HEK293T (cell line): ENCODE results near the gene ANGPTL1.

Experiments
- ARNT ChIP-seq: fragments of 450-650 bp; IDR thresholded peaks from 2 replicates; pipeline ENCODE4 v1.6.1; 2017; ENCODE audit warnings: mild to moderate bottlenecking
- BHLHE40 ChIP-seq: fragments of 450-650 bp; IDR thresholded peaks from 2 replicates; pipeline ENCODE4 v1.6.1; 2016; ENCODE audit warnings: mild to moderate bottlenecking, moderate library complexity, borderline replicate concordance
- CTBP1 ChIP-seq: fragments of 450-650 bp; IDR thresholded peaks from 2 replicates; pipeline ENCODE4 v1.6.1; 2016; ENCODE audit warnings: borderline replicate concordance
- ELF4 ChIP-seq: fragments of 450-650 bp; IDR thresholded peaks from 2 replicates; pipeline ENCODE4 v1.6.1; 2017; ENCODE audit warnings: antibody characterized with exemption
- FOXA1 ChIP-seq: fragments of 450-650 bp; IDR thresholded peaks from 2 replicates; pipeline ENCODE4 v1.6.1; 2016; ENCODE audit warnings: mild to moderate bottlenecking
- FOXK2 ChIP-seq: fragments of 450-650 bp; IDR thresholded peaks from 2 replicates; pipeline ENCODE4 v1.6.1; 2016; ENCODE audit warnings: mild to moderate bottlenecking
- FOXM1 ChIP-seq: fragments of 450-650 bp; IDR thresholded peaks from 2 replicates; pipeline ENCODE4 v1.6.1; 2017; ENCODE audit warnings: mild to moderate bottlenecking, borderline replicate concordance
- HDGF ChIP-seq: fragments of 450-650 bp; IDR thresholded peaks from 2 replicates; pipeline ENCODE4 v1.6.1; 2017; ENCODE audit warnings: antibody characterized with exemption, borderline replicate concordance
- L3MBTL2 ChIP-seq: fragments of 450-650 bp; conservative IDR thresholded peaks from 2 replicates; pipeline ENCODE4 v1.6.1; 2016; ENCODE audit warnings: mild to moderate bottlenecking
- SP1 ChIP-seq: fragments of 450-650 bp; IDR thresholded peaks from 2 replicates; pipeline ENCODE4 v1.6.1; 2017
- SUZ12 ChIP-seq: fragments of 450-650 bp; IDR thresholded peaks from 2 replicates; pipeline ENCODE4 v1.6.1; 2016; ENCODE audit warnings: mild to moderate bottlenecking
- TARDBP ChIP-seq: fragments of 450-650 bp; IDR thresholded peaks from 2 replicates; pipeline ENCODE4 v1.6.1; 2016
- ZNF384 ChIP-seq: fragments of 450-650 bp; IDR thresholded peaks from 2 replicates; pipeline ENCODE4 v1.6.1; 2016

DNA sequence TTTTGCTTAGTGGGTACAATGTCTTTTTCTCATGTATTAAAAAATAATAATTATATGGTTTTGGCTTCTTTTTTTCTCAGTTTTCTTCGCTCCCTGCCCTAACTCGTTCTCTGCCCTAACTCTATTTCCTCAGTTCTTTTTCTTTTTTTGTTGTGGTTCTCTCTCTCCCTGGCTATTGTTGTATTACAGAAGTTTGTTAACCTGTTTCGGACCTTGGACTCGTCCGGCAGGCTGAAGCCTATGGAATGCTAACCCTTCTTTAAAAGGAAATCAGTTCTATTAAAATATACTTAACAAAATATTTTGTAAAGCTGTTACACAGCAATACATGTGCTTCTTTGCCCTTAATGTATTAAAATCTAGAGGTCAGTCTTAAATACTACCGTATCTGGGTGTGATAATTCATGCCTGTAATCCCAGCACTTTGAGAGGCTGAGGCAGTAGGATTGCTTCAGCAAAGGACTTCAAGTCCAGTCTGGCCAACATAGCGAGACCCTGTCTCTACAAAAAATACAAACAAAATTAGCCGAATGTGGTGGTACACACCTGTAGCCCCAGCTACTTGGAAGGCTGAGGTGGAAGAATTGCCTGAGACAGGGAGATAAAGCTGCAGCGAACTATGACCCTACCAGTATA is 64.1 kb downstream of the ANGPTL1 start:
- TF ChIP-seq ARNT (no peak), ZNF384 (no peak), BHLHE40 (no peak), HDGF (no peak), SUZ12 (no peak), ELF4 (no peak), L3MBTL2 (no peak), TARDBP (no peak), FOXA1 (no peak), FOXM1 (no peak), SP1 (no peak), FOXK2 (no peak), CTBP1 (no peak)
